ENCODE measurements around the gene NKAIN4. TPM values are rescaled to one million over a fixed set of nuclear protein-coding genes. Genes with fewer than 3 reads are reported as not detected.

The NKAIN4 gene
- total and polyA plus RNA-seq, 2 donors (not counting 1 experiment from before 2014, with no cell fraction given), result not detected

DNA sequence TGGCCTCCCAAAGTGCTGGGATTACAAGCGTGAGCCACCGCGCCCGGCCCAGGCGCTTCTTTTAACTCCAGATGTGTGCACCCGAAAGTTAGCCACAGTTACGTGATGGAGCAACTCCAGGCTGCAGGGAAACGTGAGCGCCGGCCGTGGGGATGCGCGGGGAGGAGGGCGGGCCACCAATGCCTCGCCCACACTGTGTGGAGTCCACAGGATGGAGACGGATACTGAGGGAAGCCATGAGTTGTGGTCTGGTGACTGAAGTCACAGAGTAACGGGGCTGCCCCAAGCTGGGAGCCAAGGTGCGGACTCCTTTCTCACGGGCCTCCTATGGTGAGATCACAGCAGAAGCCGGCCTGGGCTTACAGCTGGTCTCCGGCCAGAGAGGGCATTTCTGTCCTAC, 61.5 kb downstream of the NKAIN4 start:
- 98% methylated on average over 21 of the region's 21 CpGs for WGBS (ENCODE audit: insufficient coverage)
- CTCF ChIA-PET, result interaction anchor here (0.7 to 1.6 kb wide), 2 partner anchors 10 to 304 kb away, joined by 3 read pairs; no protein-coding TSS in a partner anchor
- intact Hi-C loops (cut with micrococcal nuclease), result no loop called here
- Histone ChIP-seq H3K79me2 (ENCODE audit: control insufficient read depth, insufficient read depth, low read length) (peaks cover 11% of the 10 kb centered on the region), H3K36me3 (replicated peaks in 1 of 2; ENCODE audit: control extremely low read depth in 1 of 2, control insufficient read depth in 1 of 2, extremely low read depth in 1 of 2, insufficient read depth in 2 of 2, low read length in 1 of 2) (peaks cover 0 to 18% of the 10 kb centered on the region in 2 experiments), H3K4me2 (replicated peaks; ENCODE audit: low read depth, low read length, poor library complexity, severe bottlenecking) (no peak overlapping the region), H2AFZ (ENCODE audit: insufficient read depth, low read depth, low read length, poor library complexity, severe bottlenecking) (no peak overlapping the region), H3K9ac (ENCODE audit: low read length) (no peak overlapping the region), H3K4me3 (ENCODE audit: control extremely low read depth in 1 of 5, extremely low read depth in 1 of 5, insufficient read depth in 1 of 5, low read depth in 2 of 5, low read length in 4 of 5) (no peak overlapping the region), H3K27ac (ENCODE audit: low read length in 2 of 2) (no peak overlapping the region), H3K4me1 (ENCODE audit: control insufficient read depth in 2 of 2, insufficient read depth in 2 of 2, low read length in 2 of 2) (no peaks in the 10 kb centered on the region), H3K9me3 (ENCODE audit: control extremely low read depth in 1 of 3, control insufficient read depth in 2 of 3, insufficient read depth in 1 of 3, low read length in 2 of 3) (no peaks in the 10 kb centered on the region), H4K20me1 (ENCODE audit: control insufficient read depth, insufficient read depth, low read length, poor library complexity, severe bottlenecking) (peaks cover 22% of the 10 kb centered on the region), H3K27me3 (replicated peaks in 1 of 4; ENCODE audit: control extremely low read depth in 1 of 4, control insufficient read depth in 3 of 4, insufficient read depth in 4 of 4, low read length in 3 of 4) (no peaks in the 10 kb centered on the region)
- H3K4me3 Mint-ChIP-seq, result no peak overlapping the region
- no peaks in the 10 kb centered on the region for H3K27me3 Mint-ChIP-seq
- DNase-seq (no peak), ATAC-seq (ENCODE audit: low read depth) (no peak)
- POLR2A ChIA-PET, result no interaction called here
- H3K4me1 Mint-ChIP-seq, result peaks cover 4% of the 10 kb centered on the region
- H3K9me3 Mint-ChIP-seq (ENCODE audit: insufficient read depth), result no peaks in the 10 kb centered on the region
- TF ChIP-seq EZH2 (IDR thresholded peaks at IDR 0.05; ENCODE audit: borderline replicate concordance, insufficient read depth, low read depth, low read length, poor library complexity, severe bottlenecking) (no peak), CTCF (IDR thresholded peaks at IDR 0.05) (no peak)
- H3K27ac Mint-ChIP-seq, result no peak overlapping the region

DNA sequence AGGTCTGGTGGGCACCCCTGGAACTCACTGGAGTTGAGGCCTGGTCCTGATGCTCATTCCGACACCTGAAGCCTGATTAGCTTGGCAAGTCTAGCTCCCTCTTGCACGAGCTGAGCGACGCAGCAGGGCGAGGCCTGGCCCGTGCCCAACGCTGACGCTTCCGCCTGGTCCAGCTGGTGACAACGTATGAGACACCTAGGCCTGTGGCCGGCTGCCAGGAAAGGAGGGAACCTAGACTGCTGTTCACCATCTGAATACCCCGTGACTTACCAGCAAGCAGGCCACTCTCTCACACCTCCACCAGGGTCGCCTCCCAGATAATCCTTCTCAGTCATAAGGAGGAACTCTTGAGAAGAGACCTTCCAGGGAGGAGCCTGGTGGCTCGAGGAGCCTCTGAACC, 62.9 kb downstream of the NKAIN4 start:
- Histone ChIP-seq H3K27ac (ENCODE audit: low read length in 2 of 2) (no peak overlapping the region), H4K20me1 (ENCODE audit: control insufficient read depth, insufficient read depth, low read length, poor library complexity, severe bottlenecking) (peaks cover 10% of the 10 kb centered on the region), H3K4me3 (ENCODE audit: control extremely low read depth in 1 of 5, extremely low read depth in 1 of 5, insufficient read depth in 1 of 5, low read depth in 2 of 5, low read length in 4 of 5) (no peak overlapping the region), H3K4me2 (replicated peaks; ENCODE audit: low read depth, low read length, poor library complexity, severe bottlenecking) (no peak overlapping the region), H3K79me2 (ENCODE audit: control insufficient read depth, insufficient read depth, low read length) (peaks cover 5% of the 10 kb centered on the region), H3K9ac (ENCODE audit: low read length) (no peak overlapping the region), H2AFZ (ENCODE audit: insufficient read depth, low read depth, low read length, poor library complexity, severe bottlenecking) (no peak overlapping the region), H3K36me3 (replicated peaks in 1 of 2; ENCODE audit: control extremely low read depth in 1 of 2, control insufficient read depth in 1 of 2, extremely low read depth in 1 of 2, insufficient read depth in 2 of 2, low read length in 1 of 2) (peaks cover 0 to 17% of the 10 kb centered on the region in 2 experiments), H3K4me1 (ENCODE audit: control insufficient read depth in 2 of 2, insufficient read depth in 2 of 2, low read length in 2 of 2) (no peaks in the 10 kb centered on the region), H3K9me3 (ENCODE audit: control extremely low read depth in 1 of 3, control insufficient read depth in 2 of 3, insufficient read depth in 1 of 3, low read length in 2 of 3) (no peaks in the 10 kb centered on the region), H3K27me3 (replicated peaks in 1 of 4; ENCODE audit: control extremely low read depth in 1 of 4, control insufficient read depth in 3 of 4, insufficient read depth in 4 of 4, low read length in 3 of 4) (no peaks in the 10 kb centered on the region)
- no peak for DNase-seq
- ChIA-PET CTCF (interaction anchor here (0.7 kb wide), 1 partner anchor 27 kb away, joined by 3 read pairs; no protein-coding TSS in a partner anchor), POLR2A (no interaction called here)
- no peak overlapping the region for H3K4me3 Mint-ChIP-seq
- WGBS (ENCODE audit: insufficient coverage), result 95% methylated on average over 13 of the region's 14 CpGs
- peaks cover under 1% of the 10 kb centered on the region for H3K4me1 Mint-ChIP-seq
- no peaks in the 10 kb centered on the region for H3K9me3 Mint-ChIP-seq (ENCODE audit: insufficient read depth)
- TF ChIP-seq EZH2 (IDR thresholded peaks at IDR 0.05; ENCODE audit: borderline replicate concordance, insufficient read depth, low read depth, low read length, poor library complexity, severe bottlenecking) (no peak), CTCF (IDR thresholded peaks at IDR 0.05) (no peak)
- intact Hi-C loops (cut with micrococcal nuclease), result no loop called here
- H3K27me3 Mint-ChIP-seq, result no peaks in the 10 kb centered on the region
- no peak overlapping the region for H3K27ac Mint-ChIP-seq
- no peak for ATAC-seq (ENCODE audit: low read depth)
